HG03558 (cell line): ENCODE results near the gene HGF.

Experiments used
- ATAC-seq: cut with Tn5 transposase; IDR thresholded peaks from one replicate; pipeline ENCODE4 v1.9.1; 2021; ENCODE audit warnings: moderate number of reproducible peaks; ENCODE audit not compliant: unreplicated experiment; ENCODE audit errors: extremely low read depth

The HGF gene

DNA sequence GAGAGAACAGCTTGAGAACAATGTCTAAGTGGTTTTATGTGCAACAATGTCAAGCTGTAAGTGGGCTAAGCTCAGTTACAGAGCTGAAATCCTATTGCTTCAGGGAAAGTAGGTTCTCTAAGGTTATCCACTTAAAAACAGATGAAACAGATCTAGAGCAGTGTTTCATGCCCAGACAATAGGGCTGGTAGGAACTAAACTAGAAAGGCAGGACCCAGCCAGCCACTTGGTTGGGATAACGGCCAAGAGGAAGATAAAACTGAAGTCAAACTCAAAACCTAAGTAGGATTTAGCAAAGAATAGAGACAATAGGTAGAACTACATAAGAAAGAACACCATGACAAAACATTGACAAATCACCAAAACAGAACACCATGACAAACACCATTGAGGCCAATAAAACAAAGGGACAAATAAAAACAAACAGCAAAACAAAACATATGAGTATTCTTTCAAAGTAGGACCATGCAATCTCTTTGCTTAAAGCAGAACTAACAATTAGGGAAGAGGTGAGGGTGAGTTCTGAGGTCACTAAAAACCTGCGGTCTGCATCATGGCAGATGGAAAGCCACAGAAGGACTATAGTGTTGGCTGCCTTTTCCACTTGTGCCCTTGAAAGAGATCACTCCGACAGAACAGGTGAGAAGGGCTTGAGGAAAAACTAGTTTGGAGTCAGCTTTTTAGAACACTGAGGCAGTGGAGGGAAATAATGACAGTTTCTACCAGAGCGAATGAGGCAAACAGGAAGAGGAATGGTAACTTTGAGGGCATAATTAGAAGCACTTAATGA is 81.0 kb downstream of the HGF start:
- no peak for ATAC-seq

DNA sequence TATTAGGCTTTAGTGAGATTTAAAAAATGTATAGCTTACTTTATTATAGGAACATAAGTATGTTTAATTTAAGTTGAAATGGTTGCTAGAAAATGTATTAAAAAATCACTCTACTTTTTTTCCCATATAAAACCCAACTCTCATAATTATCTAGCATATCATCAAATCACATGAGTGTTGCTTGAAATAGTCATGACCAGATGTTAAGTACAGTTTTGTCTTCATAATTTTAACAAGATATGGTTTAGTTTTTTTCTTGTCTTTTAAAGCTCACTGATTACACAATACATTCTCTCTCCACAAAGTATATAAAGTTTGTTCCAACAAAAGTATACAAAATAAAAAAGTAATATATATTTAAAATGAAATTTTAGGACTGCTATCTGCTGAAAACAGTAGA is 82.8 kb downstream of the HGF start:
- no peak for ATAC-seq

DNA sequence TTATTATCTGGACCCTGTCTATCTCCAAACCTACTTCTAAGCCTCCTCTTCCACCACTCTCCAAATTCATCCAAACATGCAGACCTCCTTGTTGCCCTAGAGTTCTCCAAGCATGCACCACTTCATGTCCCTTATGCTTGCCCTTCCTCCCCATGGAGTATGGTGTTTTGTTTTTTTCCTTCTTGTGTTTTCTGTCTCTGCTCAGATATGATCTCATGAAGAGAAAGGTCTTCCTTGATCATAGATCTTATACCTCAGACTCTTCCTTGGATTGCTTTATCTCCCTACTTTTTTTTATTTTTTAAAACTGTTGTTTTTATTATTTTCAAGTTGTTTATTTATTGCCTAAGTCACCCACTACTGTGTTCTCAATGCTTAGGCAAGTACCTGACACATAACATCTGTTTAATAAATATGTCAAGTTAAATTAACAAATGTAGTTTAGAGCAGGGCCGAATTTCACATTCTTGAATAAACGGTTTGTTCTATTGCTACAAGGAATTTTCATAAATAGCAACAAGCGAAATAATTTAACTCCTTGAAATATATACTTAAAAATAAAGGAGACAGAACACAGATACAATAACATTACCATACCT is 84.5 kb downstream of the HGF start:
- ATAC-seq: no peak

DNA sequence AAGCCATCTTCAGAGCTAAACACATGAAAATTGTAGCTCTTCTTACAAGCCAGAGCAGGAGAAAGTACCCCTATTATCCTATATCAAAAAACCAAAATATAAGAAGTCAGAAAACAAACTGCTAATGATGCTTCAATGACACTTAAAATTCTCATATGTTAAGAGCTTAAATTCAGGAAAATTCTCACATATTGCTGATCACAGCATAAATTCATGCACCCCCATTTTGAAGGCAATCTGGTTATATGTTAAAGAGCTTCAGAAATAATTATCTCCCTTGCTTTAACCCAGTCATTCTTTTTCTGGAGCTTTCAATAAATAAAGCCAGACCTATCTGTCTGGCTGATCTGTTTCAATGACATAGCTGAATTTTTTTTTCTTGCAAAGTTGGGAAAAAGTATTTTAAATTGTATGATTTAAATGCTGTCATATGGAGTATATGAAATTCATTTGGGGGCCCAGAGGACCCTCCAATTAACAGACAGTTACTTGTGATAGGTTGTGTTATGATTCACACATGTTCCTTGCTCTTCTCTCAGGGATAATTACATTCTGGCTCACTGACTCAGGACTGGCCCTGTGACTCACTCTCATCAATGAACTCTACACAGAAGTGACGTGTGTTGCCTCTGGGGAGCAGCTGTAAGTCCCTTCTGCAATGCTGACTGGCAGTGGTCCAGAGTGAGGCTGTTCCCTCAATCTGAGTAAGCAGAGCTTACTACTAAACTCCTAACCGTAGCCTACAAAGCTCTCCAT is 85.2 kb downstream of the HGF start:
- peak; percentile 96 for ATAC-seq

DNA sequence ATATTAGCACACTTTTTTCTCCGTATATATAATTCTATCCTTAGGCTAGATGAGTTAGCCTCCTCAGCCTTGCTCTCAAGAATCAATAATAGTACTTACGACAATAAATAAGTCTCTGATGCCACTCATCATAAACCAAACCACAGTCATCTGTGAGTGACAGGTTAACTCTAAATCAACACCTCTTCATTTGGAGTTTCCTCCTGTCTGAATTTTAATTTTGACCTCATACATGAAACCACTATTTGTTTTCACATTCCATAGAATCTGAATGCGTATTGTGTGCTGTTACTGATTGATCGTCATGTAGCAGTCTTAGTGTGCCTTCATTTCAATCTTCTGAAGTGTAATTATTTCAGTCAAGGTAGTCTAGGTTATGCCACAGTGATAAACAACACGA is 85.8 kb downstream of the HGF start:
- no peak for ATAC-seq

DNA sequence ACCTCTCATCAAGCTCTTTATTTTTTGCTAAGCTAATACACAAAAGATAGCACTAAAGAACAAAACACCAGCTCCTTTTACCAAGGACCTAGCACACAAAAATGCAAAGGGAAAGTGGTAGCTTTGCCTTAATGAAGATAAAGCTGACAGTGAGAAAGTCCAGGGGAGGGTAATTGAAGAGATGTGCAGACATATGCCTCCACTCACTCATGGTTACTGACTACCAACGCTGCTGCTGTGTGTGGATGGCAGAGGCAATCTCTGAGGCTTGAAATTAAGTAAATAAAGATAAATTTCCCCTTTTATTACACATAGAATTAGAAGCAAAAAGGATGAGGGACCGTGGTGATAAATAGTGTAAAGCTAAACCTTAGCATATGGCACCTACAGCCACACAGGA is 87.0 kb downstream of the HGF start:
- ATAC-seq: no peak

DNA sequence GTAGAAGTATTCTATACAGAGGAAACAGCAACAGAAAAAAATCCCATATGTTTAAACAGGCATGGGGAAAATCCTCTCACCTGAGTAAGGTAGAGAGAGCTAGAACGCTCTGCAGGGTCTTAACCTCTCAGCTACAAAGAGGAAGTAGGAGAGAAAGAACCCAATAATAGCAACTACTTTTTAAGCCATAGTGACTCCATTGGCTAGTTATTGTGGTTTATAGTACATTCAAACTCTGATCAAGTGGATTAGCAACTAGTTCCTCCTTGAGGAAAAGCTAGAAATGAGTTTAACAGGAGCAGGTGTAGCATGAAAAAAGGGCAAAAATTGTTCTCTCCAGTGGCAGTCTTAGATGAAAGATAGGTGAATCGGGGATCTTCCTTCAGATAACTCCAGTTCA is 89.7 kb downstream of the HGF start:
- ATAC-seq: no peak

DNA sequence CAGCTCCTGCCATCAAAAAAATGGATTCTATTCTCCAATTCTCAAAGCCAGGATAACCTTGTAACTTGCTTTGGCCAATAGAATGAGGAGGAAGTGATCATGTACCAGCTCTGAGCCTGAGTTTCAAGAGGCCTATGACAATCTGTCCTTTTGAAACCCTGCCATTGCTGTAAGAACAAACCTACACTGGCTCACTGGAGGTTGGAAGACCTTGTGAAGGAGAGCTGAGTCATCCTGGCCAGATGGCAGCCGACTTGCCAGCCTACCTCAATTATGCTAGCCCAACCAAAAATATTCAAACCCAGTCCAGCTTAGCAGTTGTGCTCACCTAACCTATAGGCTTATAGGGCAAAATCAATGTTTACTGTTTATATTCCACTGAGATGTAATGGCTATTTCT is 93.0 kb downstream of the HGF start:
- ATAC-seq: no peak

DNA sequence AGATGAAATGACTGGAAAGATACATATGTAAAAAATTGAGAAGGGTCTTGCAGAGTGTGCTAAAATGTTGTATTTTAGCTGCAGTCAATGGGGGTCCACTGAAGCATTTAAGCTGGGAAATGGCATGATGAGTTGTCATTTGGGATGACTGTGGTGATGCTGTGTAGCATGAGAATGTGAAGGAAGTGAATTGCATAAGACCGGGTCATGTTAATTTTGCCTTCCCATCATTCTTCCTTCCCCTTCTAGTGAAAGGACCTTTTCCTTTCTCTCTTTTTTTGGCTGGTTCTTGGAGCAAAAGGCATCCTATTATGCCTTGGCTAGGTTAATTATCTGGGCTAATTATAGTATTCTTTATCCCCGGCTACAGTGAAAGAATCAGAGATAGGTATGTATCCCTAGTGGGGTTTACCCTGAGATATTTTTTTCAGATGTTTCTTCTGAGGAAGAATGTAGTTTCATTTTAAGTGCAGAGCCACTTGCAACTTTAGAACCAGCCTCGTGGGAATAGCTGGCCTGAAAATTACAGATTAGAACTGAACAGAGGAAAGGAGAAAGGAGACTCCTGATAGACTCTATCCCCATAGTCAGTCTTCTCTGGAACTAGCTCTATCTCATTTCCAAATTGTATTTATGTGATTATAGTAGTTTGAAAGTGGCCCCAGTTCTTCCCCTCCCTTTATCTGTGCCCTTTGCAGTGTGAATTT is 93.6 kb downstream of the HGF start:
- ATAC-seq: no peak

DNA sequence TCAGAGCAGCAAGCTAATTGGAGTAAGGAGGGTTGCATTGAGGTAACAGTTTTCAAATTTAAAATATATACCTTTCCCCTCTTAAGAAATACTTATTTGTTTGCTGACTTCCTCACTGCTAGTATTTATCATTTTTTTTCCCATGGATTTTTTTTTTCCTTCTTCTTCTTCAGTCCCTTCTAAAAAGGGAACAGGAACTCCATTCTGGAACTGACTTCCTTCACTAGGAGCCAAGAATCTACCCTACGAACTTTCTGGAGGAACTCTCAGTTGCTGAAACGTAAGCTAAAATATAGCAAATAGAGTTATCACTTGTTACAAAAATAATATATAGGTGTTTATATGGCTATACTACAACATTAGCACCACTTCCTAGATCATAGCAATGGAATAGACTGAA is 95.4 kb downstream of the HGF start:
- no peak for ATAC-seq

DNA sequence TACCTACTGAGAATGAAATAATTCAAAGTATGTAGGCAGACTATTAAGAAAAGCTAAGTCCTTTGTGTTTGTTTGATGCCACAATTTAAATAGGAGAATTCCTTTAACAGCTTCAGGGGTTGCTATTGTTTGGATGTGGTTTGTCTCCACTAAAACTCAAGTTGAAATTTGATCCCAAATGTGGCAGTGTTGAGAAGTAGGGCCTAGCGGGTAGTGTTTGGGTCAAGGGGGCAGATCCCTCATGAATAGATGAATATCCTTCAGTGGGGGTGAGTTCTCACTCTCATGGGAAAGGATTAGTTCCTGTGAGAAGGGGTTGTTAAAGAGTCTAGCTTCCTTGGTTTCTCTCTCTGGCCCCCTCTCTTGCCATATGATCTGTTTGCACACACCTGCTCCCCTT is 97.0 kb downstream of the HGF start:
- ATAC-seq: no peak

DNA sequence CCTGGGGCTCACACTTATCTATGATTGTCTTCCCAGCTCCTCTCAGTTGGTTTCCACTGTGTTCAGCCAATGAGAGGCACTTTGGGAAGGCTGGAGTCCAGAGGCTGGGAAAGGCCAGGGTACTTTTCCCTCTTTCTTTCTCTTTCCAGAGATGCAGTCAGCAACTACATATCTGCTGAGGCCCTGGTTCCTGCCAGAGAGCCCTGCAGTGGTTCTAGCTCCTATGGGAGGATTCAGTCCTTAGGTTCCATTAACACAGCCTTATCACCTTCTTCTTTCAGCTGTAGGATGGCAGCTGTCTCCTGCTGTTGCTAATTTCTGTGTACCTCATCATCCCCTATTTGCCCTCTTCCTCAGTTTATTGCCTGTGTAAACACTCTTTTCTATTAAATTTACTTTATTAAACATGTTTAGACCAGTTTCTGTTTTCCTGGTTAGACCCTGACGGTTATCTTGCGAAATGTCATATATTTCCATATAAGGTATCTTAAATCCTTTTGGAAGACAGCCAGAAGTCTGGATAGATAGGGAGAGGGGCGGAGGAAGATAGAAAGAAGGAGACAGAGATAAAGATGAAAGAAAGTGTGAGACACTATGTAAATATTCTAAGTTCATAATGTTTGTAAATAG is 100.3 kb downstream of the HGF start:
- ATAC-seq: no peak

DNA sequence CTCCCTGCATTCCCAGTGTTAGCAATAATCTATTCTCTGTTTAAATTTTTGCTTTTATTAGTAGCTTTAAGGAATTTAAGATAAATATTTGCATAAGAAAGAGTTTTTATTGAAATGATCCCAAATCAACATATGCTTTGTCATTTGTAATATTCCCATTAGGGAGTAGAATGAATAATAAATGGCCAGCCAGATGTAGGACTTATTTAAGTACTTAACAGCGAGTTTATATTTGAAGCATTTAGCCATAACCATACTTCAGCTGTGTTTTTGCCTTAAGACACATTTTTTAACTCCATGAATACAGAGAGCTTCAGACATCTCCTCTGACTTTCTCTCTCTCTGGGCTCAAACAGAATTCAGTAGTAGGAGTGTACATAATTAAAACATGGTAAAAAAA is 103.6 kb downstream of the HGF start:
- ATAC-seq: no peak

DNA sequence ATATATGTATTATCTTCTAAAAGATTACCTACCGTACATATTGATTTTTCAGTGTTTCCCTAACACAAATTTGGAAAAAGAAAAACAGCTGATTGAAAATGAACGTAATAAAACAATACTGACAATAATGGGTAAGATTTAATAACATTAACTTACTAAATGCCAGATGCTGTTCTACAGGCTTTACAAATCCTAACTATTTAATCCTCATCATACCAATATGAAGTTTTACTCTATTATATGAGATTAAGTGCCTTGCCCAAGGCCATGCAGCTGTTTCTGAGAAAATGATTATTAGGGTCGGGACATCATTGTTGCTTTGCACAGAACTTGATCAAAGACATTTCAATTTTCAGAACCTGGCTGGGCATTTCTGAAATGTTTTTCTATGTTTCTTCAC is 104.6 kb downstream of the HGF start:
- ATAC-seq: no peak

DNA sequence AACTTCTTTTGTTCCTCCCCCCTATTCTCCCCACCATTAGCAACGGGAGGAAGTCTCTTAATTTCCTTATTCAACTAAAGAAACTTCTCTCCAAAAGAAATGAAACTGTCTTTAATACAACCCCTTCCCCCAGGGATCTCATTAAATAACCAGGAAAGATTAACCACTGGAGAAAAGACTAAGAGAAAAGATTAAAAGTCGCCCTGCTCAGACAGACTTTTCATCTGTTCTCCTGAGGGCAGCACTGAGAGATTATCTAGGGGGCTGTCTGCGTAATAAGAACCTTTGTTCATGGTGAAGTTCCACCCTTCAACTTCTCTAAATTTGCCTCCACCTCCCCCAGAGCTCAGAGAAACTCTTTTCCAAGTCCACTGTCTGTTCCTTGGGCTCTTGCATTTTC is 105.5 kb downstream of the HGF start:
- ATAC-seq: no peak

DNA sequence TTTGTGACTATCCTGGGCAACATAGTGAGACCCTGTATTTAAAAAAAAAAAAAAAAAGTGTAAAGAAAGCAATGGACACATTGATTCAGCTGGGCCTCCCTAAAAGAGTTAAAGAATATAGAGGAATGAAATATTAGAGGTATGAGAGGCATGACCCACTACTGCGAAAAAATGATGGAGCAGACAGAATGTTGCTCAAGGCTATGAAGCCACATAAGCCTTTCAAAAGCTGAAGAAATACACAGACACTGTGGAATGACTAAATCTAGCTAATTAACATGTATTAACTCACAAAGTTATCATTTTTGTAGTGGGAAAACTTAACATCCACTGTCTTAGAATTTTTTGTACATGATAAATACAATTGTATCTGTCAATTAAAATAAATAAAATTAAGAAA is 107.3 kb downstream of the HGF start:
- ATAC-seq: no peak

DNA sequence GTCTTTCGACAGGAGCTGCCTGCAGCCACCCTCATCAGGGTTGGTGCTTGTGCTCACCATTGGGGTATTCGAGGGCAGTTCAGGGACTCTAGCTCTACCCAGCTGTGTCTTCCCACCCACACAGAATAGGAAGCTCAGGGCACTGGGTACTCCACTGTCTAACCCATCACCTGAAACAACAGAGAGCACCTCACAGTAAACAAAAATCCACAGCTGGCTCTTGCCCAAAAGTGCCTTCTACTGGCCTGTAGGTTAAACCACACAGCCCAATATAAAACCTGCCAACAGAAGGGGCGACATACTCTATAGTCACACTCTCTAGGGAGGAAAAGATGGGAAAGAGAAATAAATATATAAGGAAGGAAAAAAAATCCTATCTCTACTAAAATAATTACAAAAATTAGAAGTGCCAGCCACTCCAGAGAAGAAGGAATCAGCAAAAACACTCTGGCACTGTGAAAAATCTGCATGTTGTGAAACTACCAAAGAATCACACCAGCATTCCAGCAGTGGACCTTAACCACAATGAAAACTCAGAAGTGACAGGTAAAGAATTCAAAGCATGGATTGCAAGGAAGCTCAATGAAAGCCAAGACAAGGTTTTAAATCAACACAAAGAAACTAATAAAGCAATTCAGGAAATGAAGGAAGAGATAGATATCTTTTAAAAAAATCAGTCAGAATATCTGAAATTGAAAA is 110.0 kb downstream of the HGF start:
- no peak for ATAC-seq

DNA sequence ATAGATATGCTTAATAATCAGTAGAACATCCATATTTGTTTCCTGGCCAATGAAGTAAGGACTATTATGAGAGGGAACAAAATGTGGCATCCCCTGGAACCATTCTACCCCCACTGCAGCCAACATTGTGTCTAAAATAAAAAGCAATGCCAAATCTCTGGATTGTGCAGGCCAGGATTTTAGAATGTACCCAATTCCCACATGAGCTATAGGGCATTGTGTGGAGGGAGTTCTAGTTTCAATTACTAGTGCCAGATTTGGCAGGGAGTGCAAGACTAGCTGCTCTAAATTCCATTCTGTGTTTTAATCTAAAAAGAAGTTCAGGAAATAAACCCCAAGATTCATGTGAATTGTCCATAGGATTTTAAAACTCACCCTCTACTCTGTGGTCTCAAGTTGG is 112.3 kb downstream of the HGF start:
- no peak for ATAC-seq

DNA sequence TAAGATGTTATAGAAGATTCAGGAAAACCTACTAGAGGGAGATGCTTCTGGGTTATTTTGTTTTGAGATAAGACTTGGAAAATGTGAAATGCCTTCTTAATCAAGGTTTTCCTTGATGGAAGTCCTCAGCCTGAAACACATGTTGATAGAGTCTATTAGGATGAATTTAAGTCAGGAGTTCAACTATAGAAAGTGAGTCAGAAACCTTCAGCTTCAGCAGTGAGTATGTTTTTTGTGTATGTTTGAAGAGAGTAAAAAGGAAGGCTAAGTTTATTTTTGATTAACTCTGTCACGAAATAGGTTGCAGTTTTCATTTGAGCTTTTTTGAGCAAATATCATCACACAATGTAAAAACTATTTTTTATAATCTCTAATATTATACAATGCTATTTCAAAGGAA is 114.6 kb downstream of the HGF start:
- no peak for ATAC-seq

DNA sequence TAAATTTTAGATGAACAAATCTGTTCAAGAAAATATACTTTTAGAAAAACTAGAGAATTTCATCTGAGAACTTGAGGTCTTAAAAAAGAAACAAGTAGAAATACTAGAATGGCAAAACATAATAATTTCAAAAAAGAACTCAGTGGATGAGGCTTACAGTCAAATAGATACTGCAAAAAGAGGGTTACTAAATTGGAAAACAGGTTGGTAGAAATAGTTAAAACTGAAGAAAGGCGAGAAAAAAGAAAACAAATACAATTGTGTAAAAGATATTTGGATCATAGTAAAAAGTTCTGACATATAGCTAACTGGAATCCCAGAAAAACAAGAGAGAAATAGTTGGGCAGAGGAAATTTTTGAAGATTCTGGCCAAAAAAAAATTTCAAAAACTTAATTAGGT is 117.6 kb downstream of the HGF start:
- no peak for ATAC-seq
